Smooth muscle cell (in vitro differentiated cells): ENCODE measurements around the gene UBAC2. TPM values are rescaled to one million over a fixed set of nuclear protein-coding genes. Genes with fewer than 3 reads are reported as not detected.
A peak's percentile ranks its signal among the peaks of the same experiment; 100 is the strongest.

Experiments
- DNase-seq: peaks from one replicate; lab custom pipeline; 2025; ENCODE audit not compliant: unreplicated experiment; lab: John Stamatoyannopoulos, UW
- H2AFZ ChIP-seq: fragments of 200-600 bp; sonication (generic); 2 replicates; pipeline ENCODE4 v1.6.0; 2016; ENCODE audit warnings: antibody characterized with exemption, low read depth, mild to moderate bottlenecking
- H3F3A ChIP-seq: fragments of 200-600 bp; sonication (generic); 2 replicates; pipeline ENCODE4 v1.6.0; 2017; ENCODE audit warnings: antibody characterized with exemption, low read depth
- H3K27ac ChIP-seq: fragments of 200-600 bp; sonication (generic); 2 replicates; pipeline ENCODE4 v1.5.1; 2016; ENCODE audit warnings: low read depth, mild to moderate bottlenecking
- H3K27me3 ChIP-seq: fragments of 200-600 bp; sonication (generic); 2 replicates; pipeline ENCODE4 v1.6.1; 2016; ENCODE audit warnings: low read depth, mild to moderate bottlenecking
- H3K36me3 ChIP-seq: fragments of 200-600 bp; sonication (generic); 2 replicates; pipeline ENCODE4 v1.5.1; 2016; ENCODE audit warnings: low read depth
- H3K4me1 ChIP-seq: fragments of 200-600 bp; sonication (generic); 2 replicates; pipeline ENCODE4 v1.5.1; 2016; ENCODE audit warnings: low read depth
- H3K4me2 ChIP-seq: fragments of 200-600 bp; sonication (generic); 2 replicates; pipeline ENCODE4 v1.6.0; 2016; ENCODE audit warnings: mild to moderate bottlenecking
- H3K4me3 ChIP-seq: fragments of 200-600 bp; sonication (generic); 2 replicates; pipeline ENCODE4 v1.5.1; 2016; ENCODE audit warnings: mild to moderate bottlenecking
- H3K79me2 ChIP-seq: fragments of 200-600 bp; sonication (generic); 2 replicates; pipeline ENCODE4 v1.6.0; 2016; ENCODE audit warnings: low read depth, mild to moderate bottlenecking
- H3K9ac ChIP-seq: fragments of 200-600 bp; sonication (generic); 2 replicates; pipeline ENCODE4 v1.6.0; 2016; ENCODE audit warnings: low read depth
- H3K9me3 ChIP-seq: fragments of 200-600 bp; sonication (generic); replicated peaks from 2 replicates; pipeline ENCODE4 v1.5.1; 2016; ENCODE audit warnings: low read depth
- H4K20me1 ChIP-seq: fragments of 200-600 bp; sonication (generic); 2 replicates; pipeline ENCODE4 v1.6.0; 2016; ENCODE audit warnings: low read depth
- WGBS: methylation state at CpG from one replicate; pipeline ENCODE4 v1.1.7; 2016; ENCODE audit warnings: low lambda C conversion rate; 5-methylcytosine and 5-hydroxymethylcytosine counted together
- polyA plus RNA-seq: library from polyadenylated mRNA; unstranded; fragments of >200 nt; fragmentation: Nextera tagmentation; extraction: Ambion mirVana; gene quantifications from 2 replicates; pipeline ENCODE4 v1.2.1, GENCODE V29; 2016
- total RNA-seq: library from RNA; depleted of rRNA; stranded (reverse); fragments of >200 nt; gene quantifications from 2 replicates; pipeline ENCODE4 v1.2.3, GENCODE V29; 2014
- TF ChIP-seq, protein P1 (sequence below): fragments of 200-600 bp; sonication (generic); IDR thresholded peaks from 2 replicates; pipeline ENCODE4 v1.5.1; 2017; ENCODE audit warnings: borderline replicate concordance, mild to moderate bottlenecking, antibody characterized with exemption; ENCODE audit not compliant: insufficient read depth, poor library complexity, severe bottlenecking

UBAC2 gene
- total and polyA plus RNA-seq, 2 experiments from 2014 or later = 58.4 to 74.0 TPM

DNA sequence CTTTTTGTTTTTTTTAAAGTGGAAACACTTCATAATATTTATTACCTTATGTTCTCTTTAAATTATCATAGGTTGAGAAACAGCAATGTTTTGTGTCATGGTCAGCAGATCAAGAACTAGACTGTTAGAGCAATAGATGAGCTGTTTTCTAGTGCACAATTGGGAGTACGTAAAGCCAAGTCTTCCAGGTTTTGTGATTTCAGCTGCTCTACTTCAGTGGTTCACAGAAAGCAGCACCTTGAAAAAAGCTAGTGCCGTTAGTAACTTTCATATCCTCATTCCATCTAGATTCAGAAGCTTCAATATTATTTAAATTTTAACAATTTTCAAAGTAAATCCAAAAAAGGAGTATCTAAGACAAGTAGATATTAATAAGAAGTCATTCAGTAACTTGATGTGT is 55.6 kb downstream of the UBAC2 start:
- TF ChIP-seq, protein P1, sequence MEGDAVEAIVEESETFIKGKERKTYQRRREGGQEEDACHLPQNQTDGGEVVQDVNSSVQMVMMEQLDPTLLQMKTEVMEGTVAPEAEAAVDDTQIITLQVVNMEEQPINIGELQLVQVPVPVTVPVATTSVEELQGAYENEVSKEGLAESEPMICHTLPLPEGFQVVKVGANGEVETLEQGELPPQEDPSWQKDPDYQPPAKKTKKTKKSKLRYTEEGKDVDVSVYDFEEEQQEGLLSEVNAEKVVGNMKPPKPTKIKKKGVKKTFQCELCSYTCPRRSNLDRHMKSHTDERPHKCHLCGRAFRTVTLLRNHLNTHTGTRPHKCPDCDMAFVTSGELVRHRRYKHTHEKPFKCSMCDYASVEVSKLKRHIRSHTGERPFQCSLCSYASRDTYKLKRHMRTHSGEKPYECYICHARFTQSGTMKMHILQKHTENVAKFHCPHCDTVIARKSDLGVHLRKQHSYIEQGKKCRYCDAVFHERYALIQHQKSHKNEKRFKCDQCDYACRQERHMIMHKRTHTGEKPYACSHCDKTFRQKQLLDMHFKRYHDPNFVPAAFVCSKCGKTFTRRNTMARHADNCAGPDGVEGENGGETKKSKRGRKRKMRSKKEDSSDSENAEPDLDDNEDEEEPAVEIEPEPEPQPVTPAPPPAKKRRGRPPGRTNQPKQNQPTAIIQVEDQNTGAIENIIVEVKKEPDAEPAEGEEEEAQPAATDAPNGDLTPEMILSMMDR = no peak
- H3K4me2 ChIP-seq = peak overlapping the region; percentile 7
- H3K4me1 ChIP-seq = peaks cover 9% of the 10 kb centered on the region
- no peaks in the 10 kb centered on the region for H3K79me2 ChIP-seq
- no peak overlapping the region for H3K27ac ChIP-seq
- no peak overlapping the region for H3K9ac ChIP-seq
- H3K4me3 ChIP-seq = no peak overlapping the region
- peaks cover 9% of the 10 kb centered on the region for H4K20me1 ChIP-seq
- no peak overlapping the region for H2AFZ ChIP-seq
- H3K36me3 ChIP-seq = no peaks in the 10 kb centered on the region
- no peaks in the 10 kb centered on the region for H3F3A ChIP-seq
- DNase-seq = no peak
- H3K27me3 ChIP-seq = no peaks in the 10 kb centered on the region
- 93% methylated on average over 2 of the region's 2 CpGs for WGBS
- H3K9me3 ChIP-seq = no peaks in the 10 kb centered on the region

DNA sequence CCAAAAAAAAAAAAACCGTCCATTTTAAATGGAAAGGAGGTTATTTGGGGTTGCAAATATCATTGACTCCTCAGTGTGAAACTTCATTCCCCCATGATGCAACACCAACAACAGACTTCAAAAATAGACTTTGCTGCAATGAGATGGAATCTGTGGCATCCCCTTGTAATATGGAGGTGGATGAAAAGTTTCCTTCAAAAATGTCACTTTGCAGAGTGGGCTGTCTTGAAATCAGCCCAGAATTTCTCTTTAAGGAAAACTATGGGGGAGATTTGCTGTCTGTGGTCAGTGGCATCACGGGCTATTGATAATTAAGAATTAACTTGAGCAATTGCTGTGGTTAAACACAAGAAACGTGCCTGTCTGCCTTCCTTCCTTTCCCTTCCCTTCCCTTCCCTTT is 56.1 kb downstream of the UBAC2 start:
- H3K9me3 ChIP-seq = no peaks in the 10 kb centered on the region
- no peaks in the 10 kb centered on the region for H3K79me2 ChIP-seq
- DNase-seq = no peak
- H3K27me3 ChIP-seq = no peaks in the 10 kb centered on the region
- peaks cover 9% of the 10 kb centered on the region for H3K4me1 ChIP-seq
- peaks cover 9% of the 10 kb centered on the region for H4K20me1 ChIP-seq
- TF ChIP-seq, protein P1 = no peak
- H3F3A ChIP-seq = no peaks in the 10 kb centered on the region
- no peak overlapping the region for H3K4me3 ChIP-seq
- H3K9ac ChIP-seq = no peak overlapping the region
- H3K4me2 ChIP-seq = peak overlapping the region; percentile 7
- no peak overlapping the region for H3K27ac ChIP-seq
- H3K36me3 ChIP-seq = no peaks in the 10 kb centered on the region
- whole genome bisulfite sequencing = 49% methylated on average over 3 of the region's 3 CpGs
- no peak overlapping the region for H2AFZ ChIP-seq

DNA sequence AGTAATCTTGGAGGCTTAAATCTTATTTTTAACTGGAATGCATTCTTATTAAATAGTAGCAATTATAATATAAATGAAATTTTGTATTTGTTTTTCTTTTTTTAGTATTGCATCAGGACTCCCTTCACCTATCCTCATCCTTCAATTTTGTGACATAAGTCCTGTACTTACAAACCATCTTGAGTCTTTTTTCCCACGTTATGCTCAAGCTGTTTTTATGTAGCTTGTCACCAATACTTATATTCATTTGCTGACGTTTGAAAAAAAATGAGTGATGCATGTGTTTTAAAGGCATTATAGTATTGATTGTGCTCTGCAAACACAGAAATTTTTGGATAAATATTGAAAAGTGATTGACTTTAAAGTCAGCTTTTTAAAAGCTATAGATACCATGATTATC is 56.6 kb downstream of the UBAC2 start:
- Histone ChIP-seq H3K36me3 (no peaks in the 10 kb centered on the region), H2AFZ (no peak overlapping the region), H3K9me3 (no peaks in the 10 kb centered on the region), H3K9ac (no peak overlapping the region), H3K4me1 (peaks cover 9% of the 10 kb centered on the region), H3K4me3 (no peak overlapping the region), H4K20me1 (peaks cover 4% of the 10 kb centered on the region), H3K4me2 (peak overlapping the region; percentile 7), H3K27ac (no peak overlapping the region), H3K79me2 (no peaks in the 10 kb centered on the region), H3F3A (no peaks in the 10 kb centered on the region), H3K27me3 (no peaks in the 10 kb centered on the region)
- DNase-seq = no peak
- TF ChIP-seq, protein P1 = no peak
- WGBS = 96% methylated on average over 2 of the region's 2 CpGs

DNA sequence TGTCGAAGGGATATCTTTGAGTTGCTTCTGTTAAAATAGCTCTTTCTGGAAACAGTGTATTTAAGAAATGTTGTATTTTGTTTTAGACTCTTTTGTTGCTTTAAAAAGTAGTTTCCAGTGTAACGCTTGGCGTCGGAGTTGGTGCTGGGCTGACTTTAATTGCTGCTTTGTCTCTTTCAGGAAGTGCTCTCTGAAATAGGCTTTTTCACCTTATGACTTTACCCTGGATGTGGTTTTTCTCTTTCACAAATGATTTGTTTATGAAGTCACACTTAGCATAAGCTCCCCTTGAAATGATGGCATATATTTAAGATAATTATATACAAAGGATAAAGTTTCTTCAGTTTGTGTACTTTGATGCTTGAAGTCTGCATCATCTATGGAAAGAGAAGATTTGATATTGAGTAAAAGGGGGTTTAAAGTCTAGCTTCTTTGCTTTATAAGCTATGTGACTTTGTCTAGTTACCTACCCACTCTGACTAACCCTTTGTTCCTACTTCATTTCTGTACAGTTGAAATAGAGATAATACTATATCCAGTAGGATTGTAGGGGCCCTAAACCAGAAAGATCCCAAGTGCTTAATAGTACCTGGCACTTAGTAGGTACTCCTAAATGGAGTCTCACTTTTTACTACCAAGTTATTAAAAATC is 57.7 kb downstream of the UBAC2 start, which contains the start of gene GPR18:
Gene GPR18, minus strand, starts transcription at position 170 of the 651 bp plus-strand sequence. CDS start 2,507 bp downstream, outside the sequence.
- no peaks in the 10 kb centered on the region for H3K79me2 ChIP-seq
- H3K4me2 ChIP-seq = peak within 1 kb of the TSS; percentile 21
- H2AFZ ChIP-seq = no peak within 1 kb of the TSS
- H3K4me1 ChIP-seq = peaks cover 9% of the 10 kb centered on the region
- no peaks in the 10 kb centered on the region for H3K27me3 ChIP-seq
- no peaks in the 10 kb centered on the region for H3F3A ChIP-seq
- H3K9ac ChIP-seq = no peak within 1 kb of the TSS
- no peak within 1 kb of the TSS for H3K4me3 ChIP-seq
- peaks cover 4% of the 10 kb centered on the region for H4K20me1 ChIP-seq
- no peak for DNase-seq
- TF ChIP-seq, protein P1 = no peak
- H3K9me3 ChIP-seq = no peaks in the 10 kb centered on the region
- no peaks in the 10 kb centered on the region for H3K36me3 ChIP-seq
- peak within 1 kb of the TSS; percentile 11 for H3K27ac ChIP-seq
- 83% methylated on average over 4 of the region's 4 CpGs for WGBS
